ENCODE data around the gene DCTPP1. TPM values are rescaled to one million over a fixed set of nuclear protein-coding genes. Genes with fewer than 3 reads are reported as not detected.

DCTPP1 gene
- total and polyA plus RNA-seq, 2 of the 13 experiments (the other 11 are each of a cell fraction or from before 2014, with no cell fraction given): 54.8 to 74.4 TPM

DNA sequence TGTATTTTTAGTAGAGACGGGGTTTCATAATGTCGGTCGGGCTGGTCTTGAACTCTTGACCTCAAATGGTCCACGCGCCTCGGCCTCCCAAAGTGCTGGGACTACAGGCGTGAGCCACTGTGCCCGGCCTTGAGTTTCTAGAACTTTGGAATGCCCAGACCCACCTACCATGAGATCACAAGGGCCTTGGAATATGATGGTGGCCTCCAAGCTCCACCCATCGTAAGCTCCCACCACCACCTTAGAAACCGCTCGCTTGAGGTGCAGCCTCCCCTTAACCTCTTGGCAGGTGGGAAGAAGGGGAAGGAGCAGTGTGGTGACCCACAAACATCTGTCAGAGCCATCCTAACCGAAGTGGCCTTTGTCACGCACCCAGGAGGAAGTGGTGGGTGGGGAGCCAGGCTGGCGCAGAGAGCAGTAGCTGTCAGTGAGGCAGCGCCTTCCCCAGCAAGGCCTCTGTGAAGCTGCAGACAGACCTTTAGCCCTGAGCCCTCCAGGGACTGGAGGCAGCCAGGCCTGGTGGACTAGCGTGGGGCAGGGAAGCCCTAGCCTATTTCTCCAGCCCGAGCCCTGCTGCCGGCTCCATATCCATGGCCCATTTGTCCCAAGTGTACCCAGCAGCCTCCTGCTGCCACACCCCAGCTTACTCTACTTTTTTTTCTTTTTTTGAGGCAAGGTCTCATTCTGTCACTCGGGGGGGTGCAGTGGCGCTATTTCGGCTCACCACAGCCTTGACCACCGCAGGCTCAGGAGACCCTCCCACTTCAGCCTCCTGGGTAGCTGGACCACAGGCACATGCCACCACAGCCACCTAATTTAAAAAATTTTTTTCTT lies 28.9 kb upstream of the DCTPP1 start (continued):
- TF ChIP-seq, protein P1, sequence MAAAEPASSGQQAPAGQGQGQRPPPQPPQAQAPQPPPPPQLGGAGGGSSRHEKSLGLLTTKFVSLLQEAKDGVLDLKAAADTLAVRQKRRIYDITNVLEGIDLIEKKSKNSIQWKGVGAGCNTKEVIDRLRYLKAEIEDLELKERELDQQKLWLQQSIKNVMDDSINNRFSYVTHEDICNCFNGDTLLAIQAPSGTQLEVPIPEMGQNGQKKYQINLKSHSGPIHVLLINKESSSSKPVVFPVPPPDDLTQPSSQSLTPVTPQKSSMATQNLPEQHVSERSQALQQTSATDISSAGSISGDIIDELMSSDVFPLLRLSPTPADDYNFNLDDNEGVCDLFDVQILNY (CRISPR knock-in tag; conservative IDR thresholded peaks at IDR 0.05): no peak
- TF ChIP-seq, protein P2, sequence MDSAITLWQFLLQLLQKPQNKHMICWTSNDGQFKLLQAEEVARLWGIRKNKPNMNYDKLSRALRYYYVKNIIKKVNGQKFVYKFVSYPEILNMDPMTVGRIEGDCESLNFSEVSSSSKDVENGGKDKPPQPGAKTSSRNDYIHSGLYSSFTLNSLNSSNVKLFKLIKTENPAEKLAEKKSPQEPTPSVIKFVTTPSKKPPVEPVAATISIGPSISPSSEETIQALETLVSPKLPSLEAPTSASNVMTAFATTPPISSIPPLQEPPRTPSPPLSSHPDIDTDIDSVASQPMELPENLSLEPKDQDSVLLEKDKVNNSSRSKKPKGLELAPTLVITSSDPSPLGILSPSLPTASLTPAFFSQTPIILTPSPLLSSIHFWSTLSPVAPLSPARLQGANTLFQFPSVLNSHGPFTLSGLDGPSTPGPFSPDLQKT (CRISPR knock-in tag; IDR thresholded peaks at IDR 0.05; ENCODE audit: borderline replicate concordance): no peak
- TF ChIP-seq HIVEP1 (CRISPR knock-in tag; IDR thresholded peaks at IDR 0.05): peak; percentile 73
- TF ChIP-seq, protein P3, sequence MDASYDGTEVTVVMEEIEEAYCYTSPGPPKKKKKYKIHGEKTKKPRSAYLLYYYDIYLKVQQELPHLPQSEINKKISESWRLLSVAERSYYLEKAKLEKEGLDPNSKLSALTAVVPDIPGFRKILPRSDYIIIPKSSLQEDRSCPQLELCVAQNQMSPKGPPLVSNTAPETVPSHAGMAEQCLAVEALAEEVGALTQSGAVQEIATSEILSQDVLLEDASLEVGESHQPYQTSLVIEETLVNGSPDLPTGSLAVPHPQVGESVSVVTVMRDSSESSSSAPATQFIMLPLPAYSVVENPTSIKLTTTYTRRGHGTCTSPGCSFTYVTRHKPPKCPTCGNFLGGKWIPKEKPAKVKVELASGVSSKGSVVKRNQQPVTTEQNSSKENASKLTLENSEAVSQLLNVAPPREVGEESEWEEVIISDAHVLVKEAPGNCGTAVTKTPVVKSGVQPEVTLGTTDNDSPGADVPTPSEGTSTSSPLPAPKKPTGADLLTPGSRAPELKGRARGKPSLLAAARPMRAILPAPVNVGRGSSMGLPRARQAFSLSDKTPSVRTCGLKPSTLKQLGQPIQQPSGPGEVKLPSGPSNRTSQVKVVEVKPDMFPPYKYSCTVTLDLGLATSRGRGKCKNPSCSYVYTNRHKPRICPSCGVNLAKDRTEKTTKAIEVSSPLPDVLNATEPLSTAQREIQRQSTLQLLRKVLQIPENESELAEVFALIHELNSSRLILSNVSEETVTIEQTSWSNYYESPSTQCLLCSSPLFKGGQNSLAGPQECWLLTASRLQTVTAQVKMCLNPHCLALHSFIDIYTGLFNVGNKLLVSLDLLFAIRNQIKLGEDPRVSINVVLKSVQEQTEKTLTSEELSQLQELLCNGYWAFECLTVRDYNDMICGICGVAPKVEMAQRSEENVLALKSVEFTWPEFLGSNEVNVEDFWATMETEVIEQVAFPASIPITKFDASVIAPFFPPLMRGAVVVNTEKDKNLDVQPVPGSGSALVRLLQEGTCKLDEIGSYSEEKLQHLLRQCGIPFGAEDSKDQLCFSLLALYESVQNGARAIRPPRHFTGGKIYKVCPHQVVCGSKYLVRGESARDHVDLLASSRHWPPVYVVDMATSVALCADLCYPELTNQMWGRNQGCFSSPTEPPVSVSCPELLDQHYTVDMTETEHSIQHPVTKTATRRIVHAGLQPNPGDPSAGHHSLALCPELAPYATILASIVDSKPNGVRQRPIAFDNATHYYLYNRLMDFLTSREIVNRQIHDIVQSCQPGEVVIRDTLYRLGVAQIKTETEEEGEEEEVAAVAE (CRISPR knock-in tag; IDR thresholded peaks at IDR 0.05; ENCODE audit: borderline replicate concordance): no peak
- peak; percentile 61 for TF ChIP-seq GATAD2A (CRISPR knock-in tag; IDR thresholded peaks at IDR 0.05)
- no peak for TF ChIP-seq MAFK (conservative IDR thresholded peaks at IDR 0.05 in 1 of 2, IDR thresholded peaks at IDR 0.05 in 1 of 2; ENCODE audit: low read length in 2 of 2)
- no peak for TF ChIP-seq PAF1 (CRISPR knock-in tag; IDR thresholded peaks at IDR 0.05)
- TF ChIP-seq JUN (CRISPR knock-in tag; IDR thresholded peaks at IDR 0.05): no peak
- peak; percentile 65; the same call in 1 of the 2 replicates for TF ChIP-seq RXRA (CRISPR knock-in tag; IDR thresholded peaks at IDR 0.05)
- TF ChIP-seq ZNF44 (CRISPR knock-in tag; IDR thresholded peaks at IDR 0.05): peak; percentile 79
- no peak for TF ChIP-seq SETDB1 (CRISPR knock-in tag; IDR thresholded peaks at IDR 0.05; ENCODE audit: borderline replicate concordance)
- TF ChIP-seq RBAK (CRISPR knock-in tag; IDR thresholded peaks at IDR 0.05): 0 out of 2 replicates have a peak, but pooled peaks have one; percentile 82
- TF ChIP-seq ZSCAN31 (CRISPR knock-in tag; IDR thresholded peaks at IDR 0.05; ENCODE audit: low read depth): peak; percentile 78; the same call in 1 of the 2 replicates
- TF ChIP-seq RAD51 (IDR thresholded peaks at IDR 0.05; ENCODE audit: borderline replicate concordance): no peak
- TF ChIP-seq, protein P4, sequence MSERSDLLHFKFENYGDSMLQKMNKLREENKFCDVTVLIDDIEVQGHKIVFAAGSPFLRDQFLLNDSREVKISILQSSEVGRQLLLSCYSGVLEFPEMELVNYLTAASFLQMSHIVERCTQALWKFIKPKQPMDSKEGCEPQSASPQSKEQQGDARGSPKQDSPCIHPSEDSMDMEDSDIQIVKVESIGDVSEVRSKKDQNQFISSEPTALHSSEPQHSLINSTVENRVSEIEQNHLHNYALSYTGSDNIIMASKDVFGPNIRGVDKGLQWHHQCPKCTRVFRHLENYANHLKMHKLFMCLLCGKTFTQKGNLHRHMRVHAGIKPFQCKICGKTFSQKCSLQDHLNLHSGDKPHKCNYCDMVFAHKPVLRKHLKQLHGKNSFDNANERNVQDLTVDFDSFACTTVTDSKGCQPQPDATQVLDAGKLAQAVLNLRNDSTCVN (CRISPR knock-in tag; IDR thresholded peaks at IDR 0.05; ENCODE audit: borderline replicate concordance): peak; percentile 3; the same call in 1 of the 2 replicates
- TF ChIP-seq CHCHD3 (CRISPR knock-in tag; IDR thresholded peaks at IDR 0.05): peak; percentile 58; the same call in 1 of the 2 replicates
- no peak for TF ChIP-seq E2F1 (CRISPR knock-in tag; IDR thresholded peaks at IDR 0.05)
- no peak for TF ChIP-seq ZNF12 (CRISPR knock-in tag; IDR thresholded peaks at IDR 0.05)
- TF ChIP-seq, protein P5, sequence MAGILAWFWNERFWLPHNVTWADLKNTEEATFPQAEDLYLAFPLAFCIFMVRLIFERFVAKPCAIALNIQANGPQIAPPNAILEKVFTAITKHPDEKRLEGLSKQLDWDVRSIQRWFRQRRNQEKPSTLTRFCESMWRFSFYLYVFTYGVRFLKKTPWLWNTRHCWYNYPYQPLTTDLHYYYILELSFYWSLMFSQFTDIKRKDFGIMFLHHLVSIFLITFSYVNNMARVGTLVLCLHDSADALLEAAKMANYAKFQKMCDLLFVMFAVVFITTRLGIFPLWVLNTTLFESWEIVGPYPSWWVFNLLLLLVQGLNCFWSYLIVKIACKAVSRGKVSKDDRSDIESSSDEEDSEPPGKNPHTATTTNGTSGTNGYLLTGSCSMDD (CRISPR knock-in tag; IDR thresholded peaks at IDR 0.05): no peak
- no peak for TF ChIP-seq ZNF33B (CRISPR knock-in tag; IDR thresholded peaks at IDR 0.05)

Data from HepG2 (cell line).